HG02973 (cell line): ENCODE data around the gene USP10.

ENCODE experiments used
- ATAC-seq: cut with Tn5 transposase; IDR thresholded peaks from one replicate; pipeline ENCODE4 v1.9.1; 2021; ENCODE audit warnings: moderate library complexity; ENCODE audit not compliant: unreplicated experiment

The USP10 gene

GRCh38 chr16:84795329-84796053 is 95.7 kb downstream of the USP10 start:
- ATAC-seq = no peak

DNA sequence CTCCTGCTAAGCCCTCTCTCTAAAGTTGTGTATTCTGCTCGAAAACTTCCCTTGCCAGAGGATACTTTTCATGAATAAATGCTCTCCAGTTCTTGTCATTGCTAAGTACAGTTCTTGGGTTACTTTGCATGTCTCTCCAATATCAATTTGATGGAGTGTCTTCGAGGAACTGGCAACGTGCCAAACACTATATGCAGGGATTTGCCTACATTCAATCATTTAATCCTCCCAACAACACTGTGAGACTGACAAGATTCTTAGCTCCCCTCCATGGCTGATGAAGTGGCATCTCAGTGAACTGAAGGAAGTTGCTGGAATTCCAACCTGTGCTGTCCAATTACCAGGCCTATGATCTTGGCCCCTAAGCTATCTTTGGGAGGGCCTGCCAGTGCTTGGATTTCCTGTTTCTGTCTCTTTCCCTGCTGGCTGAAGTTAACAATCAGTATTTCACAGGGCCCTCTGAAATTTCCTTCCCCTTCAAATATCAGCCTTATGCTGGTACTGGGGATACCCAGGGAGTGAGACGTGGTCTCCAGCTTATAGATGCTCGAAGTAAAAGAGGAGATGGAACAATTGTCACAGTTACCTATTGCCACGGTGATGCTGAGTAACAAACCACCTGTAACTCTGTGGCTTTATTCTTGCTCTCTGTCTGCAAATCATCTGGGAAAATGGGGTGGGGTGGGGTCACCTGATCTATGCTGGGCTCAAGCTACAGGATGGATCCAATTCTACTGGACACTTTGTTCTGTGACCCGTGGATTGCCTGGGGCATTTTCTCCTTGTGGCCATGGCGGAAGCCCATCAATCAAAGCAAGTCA is 100.6 kb downstream of the USP10 start:
- no peak for ATAC-seq

DNA sequence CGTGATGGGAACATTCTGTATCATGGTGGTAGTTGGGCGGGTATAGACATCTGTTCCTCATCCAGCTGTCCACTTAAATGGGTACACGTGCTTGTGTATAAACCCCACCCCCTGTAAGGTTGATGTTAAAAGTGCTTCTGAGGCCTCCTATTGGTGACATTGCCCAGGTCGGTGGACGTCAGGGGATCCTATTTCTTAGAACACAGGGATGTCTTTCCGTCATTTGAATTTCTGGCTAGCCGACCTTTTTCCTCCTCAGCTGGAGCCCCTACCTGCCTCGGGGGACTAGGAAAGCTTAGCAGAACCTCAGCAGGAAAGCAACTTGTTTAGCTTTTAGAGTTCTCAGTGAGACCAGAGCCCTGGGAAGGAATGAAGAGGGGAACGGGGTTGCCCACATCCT is 103.3 kb downstream of the USP10 start:
- no peak for ATAC-seq

- ATAC-seq = no peak
Observed at GRCh38 chr16:84804326-84804725, 104.5 kb downstream of the USP10 start.

DNA sequence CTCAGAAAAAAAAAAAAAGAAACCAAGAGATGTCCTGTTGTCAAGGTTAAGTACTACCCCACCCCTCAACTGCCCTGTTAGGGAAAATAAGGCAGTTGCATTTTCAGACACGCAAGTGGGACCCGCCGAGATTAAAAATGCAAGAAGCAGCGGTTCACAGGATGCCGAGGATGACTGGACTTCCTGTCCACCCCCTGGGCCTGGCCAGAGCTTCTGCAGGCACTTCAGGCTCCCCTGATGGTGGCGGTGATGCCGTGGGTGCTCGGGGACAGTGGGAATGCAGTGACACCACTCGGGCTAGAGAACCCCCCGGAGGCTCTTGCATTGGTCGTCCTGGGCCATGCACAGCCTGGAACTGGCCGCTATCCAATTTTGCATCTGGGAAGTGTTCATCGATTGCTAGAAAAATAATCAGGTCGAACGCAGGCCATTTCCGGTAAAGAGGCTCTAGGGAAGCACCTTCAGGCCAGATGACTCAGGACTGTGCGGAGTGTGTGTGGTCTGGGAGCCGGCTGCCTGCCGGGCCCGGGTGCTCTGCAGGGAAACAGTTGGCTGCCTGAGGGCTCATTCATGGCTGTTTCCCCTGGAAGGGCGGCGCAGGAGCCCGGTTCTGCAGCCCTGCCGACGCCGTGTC is 106.6 kb downstream of the USP10 start:
- no peak for ATAC-seq

DNA sequence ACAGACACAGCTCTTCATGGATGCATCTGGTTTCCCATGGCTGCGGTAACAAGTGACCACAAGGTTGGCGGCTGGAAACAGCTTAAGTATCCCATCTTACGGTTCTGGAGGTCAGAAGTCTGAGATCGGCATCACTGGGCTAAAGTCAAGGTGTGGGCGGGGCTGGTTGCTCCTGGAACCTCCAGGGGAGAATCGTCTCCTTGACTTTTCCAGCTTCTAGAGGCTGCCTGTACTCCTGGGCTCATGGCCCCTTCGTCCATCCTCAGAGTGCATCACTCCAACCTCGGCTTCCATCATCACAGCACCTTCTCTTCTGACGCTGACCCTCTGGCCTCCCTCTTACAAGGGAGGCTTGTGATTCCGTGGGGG is 107.1 kb downstream of the USP10 start:
- no peak for ATAC-seq

DNA sequence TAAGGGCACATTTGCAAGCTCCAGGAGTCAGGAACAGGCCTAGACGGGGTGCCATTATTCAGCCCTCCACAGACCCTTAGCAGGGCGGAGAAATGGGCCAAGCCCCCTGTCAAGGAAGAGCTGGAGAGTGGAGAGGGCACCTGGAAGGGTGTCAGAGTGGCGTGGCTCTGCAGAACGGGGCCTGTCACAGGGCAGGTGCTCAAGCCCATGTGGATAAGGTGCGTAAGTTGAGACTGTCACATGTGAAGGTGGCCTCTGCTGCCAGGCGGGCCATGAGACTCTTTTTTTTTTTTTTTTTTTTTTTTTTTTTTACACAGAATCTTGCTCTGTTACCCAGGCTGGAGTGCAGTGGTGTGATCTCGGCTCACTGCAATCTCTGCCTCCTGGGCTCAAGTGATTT is 108.0 kb downstream of the USP10 start:
- no peak for ATAC-seq

- ATAC-seq = no peak
Observed at GRCh38 chr16:84808826-84809225, 109.0 kb downstream of the USP10 start.

- no peak for ATAC-seq
Observed at GRCh38 chr16:84810518-84811273, 110.9 kb downstream of the USP10 start.

DNA sequence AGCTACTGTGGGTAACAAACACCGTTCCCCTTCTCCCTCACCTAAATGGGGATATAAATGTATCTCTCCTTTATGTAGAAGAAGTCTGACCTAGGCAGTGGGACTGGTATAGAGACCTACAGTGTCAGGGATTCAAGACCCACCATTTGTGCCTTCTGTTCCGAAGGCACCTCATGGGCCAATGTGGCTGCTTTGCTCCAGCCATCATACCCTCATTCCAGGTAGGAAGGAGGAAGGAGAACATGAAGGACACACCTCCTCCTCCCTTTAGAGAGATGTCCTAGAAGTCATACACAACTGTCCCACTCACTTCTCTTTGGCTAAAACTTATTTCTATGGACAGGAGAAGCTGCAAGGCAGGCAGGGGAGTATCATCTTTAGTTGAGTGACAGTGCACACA is 111.7 kb downstream of the USP10 start:
- ATAC-seq = no peak

- no peak for ATAC-seq
Observed at GRCh38 chr16:84813141-84813934, 113.5 kb downstream of the USP10 start.

DNA sequence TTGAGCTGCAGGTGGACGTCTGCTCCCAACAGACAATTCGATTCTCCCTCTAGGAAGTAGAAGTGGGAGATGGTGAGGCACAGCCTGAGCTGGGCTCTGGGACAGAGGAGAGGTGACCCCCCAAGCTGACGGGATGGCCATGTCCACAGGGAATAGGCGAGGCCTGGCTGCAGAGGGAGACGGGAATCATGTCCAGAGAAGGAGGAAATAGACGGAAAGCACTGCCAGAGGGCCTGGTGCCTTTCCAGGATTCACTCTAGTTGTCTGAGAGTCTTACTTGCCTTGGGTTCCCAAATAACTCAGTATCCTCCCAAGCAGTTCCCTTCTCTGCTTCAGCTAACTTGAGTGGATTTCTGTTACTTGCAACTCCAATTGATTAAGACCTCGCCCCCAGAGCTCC is 115.7 kb downstream of the USP10 start:
- ATAC-seq = no peak

DNA sequence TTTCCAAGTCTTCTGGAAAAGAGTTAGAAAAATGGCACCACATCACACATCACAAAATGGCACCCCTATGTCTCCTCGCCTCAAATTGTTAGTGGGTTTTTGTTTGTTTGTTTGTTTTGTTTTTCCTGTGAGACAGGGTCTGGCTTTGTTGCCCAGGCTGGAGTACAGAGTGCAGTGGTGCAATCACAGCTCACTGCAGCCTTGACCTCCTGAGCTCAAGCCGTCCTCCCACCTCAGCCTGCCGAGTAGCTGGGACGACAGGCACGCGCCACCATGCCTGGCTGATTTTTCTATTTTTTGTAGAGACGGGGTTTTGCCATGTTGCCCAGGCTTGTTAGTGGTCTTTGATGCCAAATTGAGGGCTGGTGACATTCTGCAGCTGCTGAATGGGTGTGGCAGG is 116.2 kb downstream of the USP10 start:
- ATAC-seq = no peak

GRCh38 chr16:84816485-84816884 is 116.7 kb downstream of the USP10 start:
- ATAC-seq = no peak

DNA sequence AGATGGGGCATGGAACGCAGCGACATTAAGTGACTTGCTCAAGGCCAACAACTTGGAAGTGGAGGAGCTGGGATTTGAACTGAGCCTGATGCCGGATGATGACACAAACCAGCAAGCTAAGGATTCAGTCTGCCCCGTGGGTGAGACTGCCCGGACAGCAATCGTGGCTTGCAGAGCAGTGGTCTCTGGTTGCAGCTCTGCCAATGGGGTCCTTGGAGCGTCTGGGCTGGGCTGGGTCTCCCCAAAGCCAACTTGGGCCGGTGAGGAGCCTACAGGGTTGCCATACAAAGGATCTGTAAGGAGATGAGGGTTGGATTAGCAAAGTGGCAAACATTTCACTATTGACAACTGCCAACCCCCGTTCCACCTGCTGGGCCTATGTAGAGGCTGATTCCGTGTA is 117.4 kb downstream of the USP10 start:
- no peak for ATAC-seq

GRCh38 chr16:84817613-84818012 is 117.8 kb downstream of the USP10 start:
- ATAC-seq = no peak

GRCh38 chr16:84818133-84818532 is 118.3 kb downstream of the USP10 start:
- no peak for ATAC-seq

GRCh38 chr16:84818989-84819643 is 119.3 kb downstream of the USP10 start:
- ATAC-seq = no peak

DNA sequence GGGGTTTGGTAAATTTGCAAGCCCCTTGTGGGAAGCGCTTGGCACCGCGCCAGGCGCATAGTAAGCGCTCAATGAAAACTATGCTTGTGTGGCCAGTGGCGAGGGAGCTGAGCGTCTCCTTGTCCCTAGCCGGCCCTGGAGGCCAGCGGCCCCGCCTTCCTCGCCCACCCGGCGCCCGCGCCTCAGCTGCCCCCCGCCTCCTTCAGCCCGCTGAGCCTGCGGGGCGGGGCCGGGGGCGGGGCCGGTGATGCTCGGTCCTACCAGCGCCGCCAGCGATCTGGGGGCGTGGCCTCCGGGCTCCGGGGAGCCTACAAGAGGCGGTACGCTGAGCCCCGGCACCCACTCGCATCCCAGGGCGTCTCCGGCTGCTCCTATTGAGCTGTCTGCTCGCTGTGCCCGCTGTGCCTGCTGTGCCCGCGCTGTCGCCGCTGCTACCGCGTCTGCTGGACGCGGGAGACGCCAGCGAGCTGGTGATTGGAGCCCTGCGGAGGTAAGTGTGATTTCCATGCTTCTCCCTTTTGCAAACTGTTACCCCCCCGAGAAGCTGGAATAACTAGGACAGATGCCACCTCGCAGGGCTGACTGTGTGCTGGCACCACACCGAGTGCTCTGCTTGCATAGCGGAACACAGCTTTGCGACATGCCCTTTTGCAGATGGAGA is 120.0 kb downstream of the USP10 start, which contains the start of gene CRISPLD2:
Gene CRISPLD2, plus strand, starts transcription at position 342 of the 661 bp plus-strand sequence. CDS start 18,511 bp downstream, outside the sequence.
- no peak for ATAC-seq
